Hepatocyte (in vitro differentiated cells): ENCODE measurements around the gene MAST2.

Experiments used
- EZH2 ChIP-seq: fragments of 200-600 bp; sonication (generic); IDR thresholded peaks from 2 replicates; pipeline ENCODE4 v1.6.1; 2016; ENCODE audit warnings: antibody characterized with exemption, mild to moderate bottlenecking, borderline replicate concordance
- EZH2phosphoT487 ChIP-seq: fragments of 200-600 bp; sonication (generic); IDR thresholded peaks from one replicate; pipeline ENCODE4 v1.6.1; 2018; ENCODE audit warnings: antibody characterized with exemption, mild to moderate bottlenecking, low read depth, moderate library complexity; ENCODE audit not compliant: unreplicated experiment, severe bottlenecking
- TF ChIP-seq, protein P1 (sequence below): fragments of 200-600 bp; sonication (generic); IDR thresholded peaks from 2 replicates; pipeline ENCODE4 v1.5.1; 2016; ENCODE audit warnings: antibody characterized with exemption, mild to moderate bottlenecking; ENCODE audit not compliant: poor library complexity

DNA sequence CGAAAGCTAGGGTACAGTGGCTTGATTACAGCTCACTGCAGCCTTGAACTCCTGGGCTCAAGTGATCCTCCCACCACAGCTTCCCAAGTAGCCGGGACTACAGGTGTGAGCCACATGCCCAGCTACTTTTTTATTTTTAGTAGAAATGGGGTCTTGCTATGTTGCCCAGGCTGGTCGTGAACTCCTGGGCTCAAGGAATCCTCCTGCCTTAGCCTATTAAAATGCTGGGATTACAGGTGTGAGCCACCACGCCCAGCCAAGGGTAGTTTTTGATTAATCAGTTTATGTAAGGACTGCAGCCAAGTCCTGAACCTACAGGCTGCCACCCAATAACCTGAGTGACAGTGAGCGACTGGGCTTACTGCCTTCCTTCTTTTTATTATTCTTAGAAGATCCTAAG lies 240.7 kb downstream of the MAST2 start:
- TF ChIP-seq, protein P1, sequence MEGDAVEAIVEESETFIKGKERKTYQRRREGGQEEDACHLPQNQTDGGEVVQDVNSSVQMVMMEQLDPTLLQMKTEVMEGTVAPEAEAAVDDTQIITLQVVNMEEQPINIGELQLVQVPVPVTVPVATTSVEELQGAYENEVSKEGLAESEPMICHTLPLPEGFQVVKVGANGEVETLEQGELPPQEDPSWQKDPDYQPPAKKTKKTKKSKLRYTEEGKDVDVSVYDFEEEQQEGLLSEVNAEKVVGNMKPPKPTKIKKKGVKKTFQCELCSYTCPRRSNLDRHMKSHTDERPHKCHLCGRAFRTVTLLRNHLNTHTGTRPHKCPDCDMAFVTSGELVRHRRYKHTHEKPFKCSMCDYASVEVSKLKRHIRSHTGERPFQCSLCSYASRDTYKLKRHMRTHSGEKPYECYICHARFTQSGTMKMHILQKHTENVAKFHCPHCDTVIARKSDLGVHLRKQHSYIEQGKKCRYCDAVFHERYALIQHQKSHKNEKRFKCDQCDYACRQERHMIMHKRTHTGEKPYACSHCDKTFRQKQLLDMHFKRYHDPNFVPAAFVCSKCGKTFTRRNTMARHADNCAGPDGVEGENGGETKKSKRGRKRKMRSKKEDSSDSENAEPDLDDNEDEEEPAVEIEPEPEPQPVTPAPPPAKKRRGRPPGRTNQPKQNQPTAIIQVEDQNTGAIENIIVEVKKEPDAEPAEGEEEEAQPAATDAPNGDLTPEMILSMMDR = no peak
- TF ChIP-seq EZH2 (no peak), EZH2phosphoT487 (no peak)
